GM18867 (cell line): ENCODE measurements around the gene ENTREP3.
"Not testable (repeated sequence)": the region's sequence is repeated elsewhere in the genome, so short reads cannot be mapped to it uniquely, and the experiment has no call there.

Experiments
- ATAC-seq: cut with Tn5 transposase; IDR thresholded peaks from one replicate; pipeline ENCODE4 v1.9.1; 2021; ENCODE audit warnings: mild to moderate bottlenecking, moderate library complexity; ENCODE audit not compliant: unreplicated experiment

ENTREP3 gene

GRCh38 chr1:155255243-155256007, at the start of gene ENTREP3:
Gene ENTREP3, minus strand, starts transcription at chr1:155255483. Its CDS starts 606 bp downstream, at chr1:155254877.
- ATAC-seq = peak; percentile 43

GRCh38 chr1:155304558-155305063, 49.3 kb upstream of the ENTREP3 start:
- no peak for ATAC-seq

GRCh38 chr1:155301342-155301841, 46.1 kb upstream of the ENTREP3 start, which contains the start of gene PKLR:
Gene PKLR, minus strand, starts transcription at chr1:155301438. Its CDS starts 43 bp downstream, at chr1:155301395.
- no peak for ATAC-seq

- no peak for ATAC-seq
These were observed 45.5 kb upstream of the ENTREP3 start for GRCh38 chr1:155300553-155301329.

- no peak for ATAC-seq
These were observed 44.7 kb upstream of the ENTREP3 start for GRCh38 chr1:155300024-155300423.

- ATAC-seq = no peak
These were observed 42.1 kb upstream of the ENTREP3 start for GRCh38 chr1:155297384-155297783.

GRCh38 chr1:155296661-155297060, 41.4 kb upstream of the ENTREP3 start:
- no peak for ATAC-seq

- ATAC-seq = no peak
These were observed 40.6 kb upstream of the ENTREP3 start for GRCh38 chr1:155295942-155296267.

- no peak for ATAC-seq
These were observed 40.1 kb upstream of the ENTREP3 start for GRCh38 chr1:155295183-155295941.

- ATAC-seq = no peak
These were observed 39.4 kb upstream of the ENTREP3 start for GRCh38 chr1:155294520-155295182.

GRCh38 chr1:155293086-155293749, 37.9 kb upstream of the ENTREP3 start:
- no peak for ATAC-seq

- ATAC-seq = not testable (repeated sequence)
These were observed 35.7 kb upstream of the ENTREP3 start for GRCh38 chr1:155291006-155291405.

- no peak for ATAC-seq
These were observed 32.8 kb upstream of the ENTREP3 start for GRCh38 chr1:155287987-155288543.

- ATAC-seq = no peak
These were observed 31.3 kb upstream of the ENTREP3 start for GRCh38 chr1:155286544-155286943.

- ATAC-seq = no peak
These were observed 30.4 kb upstream of the ENTREP3 start for GRCh38 chr1:155285631-155286044.

GRCh38 chr1:155285063-155285462, 29.8 kb upstream of the ENTREP3 start:
- ATAC-seq = no peak

GRCh38 chr1:155284476-155284875, 29.2 kb upstream of the ENTREP3 start:
- no peak for ATAC-seq

GRCh38 chr1:155282488-155283091, 27.3 kb upstream of the ENTREP3 start:
- ATAC-seq = no peak

- no peak for ATAC-seq
These were observed 24.0 kb upstream of the ENTREP3 start for GRCh38 chr1:155279268-155279667.
